Measurements from ENCODE around the gene BARHL1. TPM values are rescaled to one million over a fixed set of nuclear protein-coding genes. Genes with fewer than 3 reads are reported as not detected.

BARHL1 gene
- total RNA-seq: not detected in 2 replicates

GRCh38 chr9:132582276-132582785 is at the start of gene BARHL1:
BARHL1 (plus strand) TSS chr9:132582606; CDS start chr9:132582798, 192 bp downstream.

Other genes starting within 250 kb of the BARHL1 start
- 90.4 and 118 TPM in 2 replicates for gene SETX, start 227.6 kb upstream of the BARHL1 start, total RNA-seq
- 9.9 and 11.8 TPM in 2 replicates for gene TTF1, start 175.8 kb upstream of the BARHL1 start, total RNA-seq
- not detected in 2 replicates for gene CFAP77, start 172.4 kb upstream of the BARHL1 start, total RNA-seq
- gene DDX31, start 87.4 kb downstream of the BARHL1 start, total RNA-seq: 18.5 and 26.9 TPM in 2 replicates
- gene GTF3C4, start 87.9 kb downstream of the BARHL1 start, total RNA-seq: 15.0 and 22.4 TPM in 2 replicates

Data from nasal cavity respiratory epithelium epithelial cell of viscerocranial mucosa (primary cell).